ENCODE results near the gene NLRP3. TPM values are rescaled to one million over a fixed set of nuclear protein-coding genes. Genes with fewer than 3 reads are reported as not detected.
"Not testable (repeated sequence)": the region's sequence is repeated elsewhere in the genome, so short reads cannot be mapped to it uniquely, and the experiment has no call there.

The NLRP3 gene
- total RNA-seq, 2 donors from 2014 or later = 0.22 to 2.2 TPM

- H3K4me1 ChIP-seq = no peaks in the 10 kb centered on the region
- intact Hi-C loops (cut with DNase I) = no loop called here
- no peak for DNase-seq
- H3K9me3 ChIP-seq = no peaks in the 10 kb centered on the region
- H3K4me3 ChIP-seq = no peak overlapping the region
- no peaks in the 10 kb centered on the region for H3K36me3 ChIP-seq
- no peak overlapping the region for H3K27ac ChIP-seq
- H3K27me3 ChIP-seq = no peaks in the 10 kb centered on the region
- H3K9ac ChIP-seq (ENCODE audit: low read depth in 2 of 2, low read length in 2 of 2) = no peak overlapping the region
- no peak for TF ChIP-seq CTCF (IDR thresholded peaks at IDR 0.05)
Observed at GRCh38 chr1:247376659-247377058, 39.3 kb upstream of the NLRP3 start.

- intact Hi-C loops (cut with DNase I); H3K9me3 ChIP-seq; H3K27ac ChIP-seq; H3K27me3 ChIP-seq; H3K4me3 ChIP-seq; H3K36me3 ChIP-seq; DNase-seq; H3K9ac ChIP-seq (ENCODE audit: low read depth in 2 of 2, low read length in 2 of 2); H3K4me1 ChIP-seq: not testable (repeated sequence)
Observed at GRCh38 chr1:247377656-247378055, 38.3 kb upstream of the NLRP3 start.

GRCh38 chr1:247378334-247379073 lies 37.5 kb upstream of the NLRP3 start:
- Histone ChIP-seq H3K9me3 (no peaks in the 10 kb centered on the region), H3K4me3 (no peak overlapping the region), H3K27me3 (no peaks in the 10 kb centered on the region), H3K36me3 (no peaks in the 10 kb centered on the region), H3K9ac (ENCODE audit: low read depth in 2 of 2, low read length in 2 of 2) (no peak overlapping the region), H3K4me1 (no peaks in the 10 kb centered on the region), H3K27ac (no peak overlapping the region)
- TF ChIP-seq CTCF (IDR thresholded peaks at IDR 0.05) = no peak
- intact Hi-C loops (cut with DNase I) = no loop called here
- DNase-seq = no peak

- Histone ChIP-seq H3K9me3 (no peaks in the 10 kb centered on the region), H3K4me3 (no peak overlapping the region), H3K27ac (no peak overlapping the region), H3K9ac (ENCODE audit: low read depth in 2 of 2, low read length in 2 of 2) (no peak overlapping the region), H3K36me3 (no peaks in the 10 kb centered on the region), H3K27me3 (no peaks in the 10 kb centered on the region), H3K4me1 (peaks cover 5% of the 10 kb centered on the region)
- no peak for DNase-seq
- intact Hi-C loops (cut with DNase I) = no loop called here
- no peak for TF ChIP-seq CTCF (IDR thresholded peaks at IDR 0.05)
Observed at GRCh38 chr1:247385283-247385682, 30.7 kb upstream of the NLRP3 start.

- TF ChIP-seq CTCF (IDR thresholded peaks at IDR 0.05) = no peak
- Histone ChIP-seq H3K4me1 (peaks cover 5% of the 10 kb centered on the region), H3K9ac (ENCODE audit: low read depth in 2 of 2, low read length in 2 of 2) (no peak overlapping the region), H3K9me3 (no peaks in the 10 kb centered on the region), H3K36me3 (no peaks in the 10 kb centered on the region), H3K27me3 (no peaks in the 10 kb centered on the region), H3K4me3 (no peak overlapping the region), H3K27ac (no peak overlapping the region)
- no peak for DNase-seq
- intact Hi-C loops (cut with DNase I) = no loop called here
Observed at GRCh38 chr1:247386217-247386616, 29.8 kb upstream of the NLRP3 start.

GRCh38 chr1:247386687-247387086 lies 29.3 kb upstream of the NLRP3 start:
- Histone ChIP-seq H3K27ac (no peak overlapping the region), H3K4me3 (no peak overlapping the region), H3K27me3 (no peaks in the 10 kb centered on the region), H3K4me1 (peaks cover 5% of the 10 kb centered on the region), H3K36me3 (no peaks in the 10 kb centered on the region), H3K9me3 (no peaks in the 10 kb centered on the region), H3K9ac (ENCODE audit: low read depth in 2 of 2, low read length in 2 of 2) (no peak overlapping the region)
- intact Hi-C loops (cut with DNase I) = no loop called here
- no peak for TF ChIP-seq CTCF (IDR thresholded peaks at IDR 0.05)
- no peak for DNase-seq

Data from colonic mucosa (tissue), 4 donors.